GM12875 (cell line): ENCODE data around the gene LARP4B.
A peak's percentile ranks its signal among the peaks of the same experiment; 100 is the strongest.

Source experiments
- H3K4me3 ChIP-seq: one replicate; pipeline ENCODE4 v1.5.1; 2011; ENCODE audit warnings: low read depth, low read length, control low read depth
- TF ChIP-seq, protein P1 (sequence below): IDR thresholded peaks from 2 replicates; pipeline ENCODE4 v1.5.1; 2011; ENCODE audit warnings: low read depth, mild to moderate bottlenecking, control low read depth, inconsistent platforms, low read length, moderate library complexity, borderline replicate concordance; ENCODE audit not compliant: insufficient read depth

The LARP4B gene

DNA sequence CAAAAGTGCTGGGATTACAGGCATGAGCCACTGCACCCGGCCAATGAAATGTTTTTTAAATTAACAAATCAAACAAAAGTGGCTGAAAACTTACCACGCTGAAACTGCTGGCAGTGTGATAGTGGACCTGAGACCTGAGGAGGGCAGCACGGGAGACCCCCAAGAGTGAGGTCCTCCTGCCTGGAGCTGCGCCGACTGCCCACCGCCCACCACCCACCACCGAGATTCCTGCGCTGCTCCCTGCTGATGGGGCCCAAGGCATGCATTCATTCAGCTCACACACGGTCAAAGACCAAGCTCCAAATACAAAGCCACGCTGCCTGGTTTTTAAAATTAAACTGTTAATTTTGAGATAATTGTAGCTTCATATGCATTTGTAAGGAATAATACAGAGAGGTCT lies 16.4 kb upstream of the LARP4B start:
- no peak overlapping the region for H3K4me3 ChIP-seq
- TF ChIP-seq, protein P1, sequence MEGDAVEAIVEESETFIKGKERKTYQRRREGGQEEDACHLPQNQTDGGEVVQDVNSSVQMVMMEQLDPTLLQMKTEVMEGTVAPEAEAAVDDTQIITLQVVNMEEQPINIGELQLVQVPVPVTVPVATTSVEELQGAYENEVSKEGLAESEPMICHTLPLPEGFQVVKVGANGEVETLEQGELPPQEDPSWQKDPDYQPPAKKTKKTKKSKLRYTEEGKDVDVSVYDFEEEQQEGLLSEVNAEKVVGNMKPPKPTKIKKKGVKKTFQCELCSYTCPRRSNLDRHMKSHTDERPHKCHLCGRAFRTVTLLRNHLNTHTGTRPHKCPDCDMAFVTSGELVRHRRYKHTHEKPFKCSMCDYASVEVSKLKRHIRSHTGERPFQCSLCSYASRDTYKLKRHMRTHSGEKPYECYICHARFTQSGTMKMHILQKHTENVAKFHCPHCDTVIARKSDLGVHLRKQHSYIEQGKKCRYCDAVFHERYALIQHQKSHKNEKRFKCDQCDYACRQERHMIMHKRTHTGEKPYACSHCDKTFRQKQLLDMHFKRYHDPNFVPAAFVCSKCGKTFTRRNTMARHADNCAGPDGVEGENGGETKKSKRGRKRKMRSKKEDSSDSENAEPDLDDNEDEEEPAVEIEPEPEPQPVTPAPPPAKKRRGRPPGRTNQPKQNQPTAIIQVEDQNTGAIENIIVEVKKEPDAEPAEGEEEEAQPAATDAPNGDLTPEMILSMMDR: no peak

DNA sequence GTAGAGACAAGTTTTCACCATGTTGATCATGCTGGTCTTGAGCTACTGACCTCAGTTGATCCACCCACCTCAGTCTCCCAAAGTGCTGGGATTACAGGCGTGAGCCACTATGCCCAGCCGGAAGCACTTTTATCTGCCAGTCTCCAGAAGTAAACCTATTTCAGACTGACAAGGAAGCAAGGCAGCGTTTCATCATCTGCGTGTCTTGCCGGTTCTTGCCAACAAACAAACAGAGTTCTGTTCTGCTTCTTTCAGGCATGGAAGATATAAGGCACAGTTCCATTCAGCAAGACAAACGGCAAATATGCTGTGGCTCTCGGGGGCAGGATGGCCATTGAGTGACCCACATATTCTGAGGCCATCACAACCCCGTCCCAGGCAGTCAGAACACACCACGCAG lies 15.5 kb upstream of the LARP4B start:
- H3K4me3 ChIP-seq: no peak overlapping the region
- TF ChIP-seq, protein P1: no peak

DNA sequence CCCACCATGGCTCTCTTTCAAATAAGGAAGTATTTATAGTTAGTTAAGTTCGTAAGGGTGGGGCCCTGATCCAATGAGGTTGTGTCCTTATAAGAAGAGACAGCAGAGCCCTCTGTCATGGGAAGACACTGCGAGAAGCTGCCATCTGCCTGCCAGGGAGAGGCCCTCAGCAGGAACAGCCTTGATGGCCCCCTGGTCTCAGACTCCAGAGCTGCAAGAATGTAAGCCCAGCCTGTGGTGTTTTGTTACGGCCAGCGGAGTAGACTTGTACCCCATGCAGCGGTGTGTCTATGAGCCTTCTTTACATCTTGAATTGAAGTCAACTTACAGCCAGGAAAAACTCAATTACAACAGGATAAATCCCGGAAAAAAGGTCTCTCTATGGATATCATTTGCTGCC lies 14.3 kb upstream of the LARP4B start:
- H3K4me3 ChIP-seq: no peak overlapping the region
- TF ChIP-seq, protein P1: no peak

DNA sequence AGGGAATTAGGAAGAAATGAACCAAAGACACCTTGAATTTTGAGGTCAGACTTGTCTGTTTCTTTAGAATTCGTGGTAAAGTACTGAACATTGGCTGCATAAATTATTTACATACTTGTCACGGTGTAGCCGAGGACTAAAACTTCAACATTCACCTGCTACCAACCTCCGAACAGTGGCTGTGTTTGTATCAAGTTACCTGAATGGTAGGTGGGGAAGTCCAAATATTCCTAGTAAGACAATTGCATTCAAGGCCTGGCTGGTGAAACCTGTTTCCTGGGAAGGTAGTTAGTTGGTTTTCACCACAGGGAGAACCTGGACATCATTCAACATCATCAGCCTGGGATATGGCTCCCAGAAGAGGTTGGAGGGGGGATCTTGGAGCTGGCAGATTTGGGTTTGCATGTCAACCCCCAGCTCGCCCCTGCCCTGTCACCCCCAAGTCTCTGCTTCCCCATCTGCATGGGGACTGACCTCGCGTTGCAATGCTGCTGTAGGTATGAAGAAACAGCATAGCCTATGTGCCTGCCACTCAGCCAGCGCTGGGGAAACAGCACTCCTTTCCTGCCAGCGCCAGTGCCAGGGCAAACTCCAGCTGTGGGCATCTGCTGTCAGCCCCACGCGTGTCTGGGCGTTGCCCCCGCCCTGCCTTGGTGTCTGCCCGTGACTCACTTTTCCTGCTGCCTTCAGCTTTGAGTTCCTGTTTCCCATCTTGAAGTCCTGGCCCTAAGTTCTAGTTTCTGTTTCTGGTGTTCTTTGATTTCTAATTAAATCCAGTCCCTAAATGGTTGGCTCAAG lies 12.7 kb upstream of the LARP4B start:
- H3K4me3 ChIP-seq: peak overlapping the region; percentile 26
- TF ChIP-seq, protein P1: no peak

DNA sequence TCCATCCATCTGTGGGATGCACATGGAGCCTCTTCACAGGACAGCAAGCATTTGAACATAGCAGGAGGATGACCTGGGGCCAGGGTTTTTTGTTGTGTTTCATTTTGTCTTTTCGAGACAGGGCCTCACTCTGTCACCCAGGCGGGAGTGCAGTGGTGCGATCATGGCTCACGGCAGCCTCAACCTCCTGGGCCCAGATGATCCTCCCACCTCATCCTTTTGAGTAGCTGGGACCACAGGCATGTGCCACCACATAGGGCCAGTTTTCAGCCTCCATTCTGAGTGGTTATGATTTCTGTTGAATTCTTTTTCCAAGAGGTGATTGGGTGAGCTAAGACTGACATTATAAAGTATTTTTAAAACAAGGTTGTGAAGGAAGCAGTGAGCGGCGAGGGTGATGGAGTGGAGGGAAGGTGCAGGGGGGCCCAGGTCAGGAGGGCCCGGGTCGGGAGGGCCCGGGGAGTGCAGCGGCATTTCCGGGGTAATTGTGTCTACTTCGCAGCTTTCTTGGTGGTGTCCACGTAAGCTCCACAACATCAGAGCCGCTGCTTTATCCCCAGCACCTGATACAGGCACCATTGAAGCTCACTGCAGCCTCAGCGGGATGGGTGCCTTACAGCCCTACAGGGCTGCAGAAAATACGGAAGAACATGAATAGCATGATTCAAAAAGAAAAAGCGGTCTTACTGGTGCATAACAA lies 12.0 kb upstream of the LARP4B start:
- H3K4me3 ChIP-seq: no peak overlapping the region
- TF ChIP-seq, protein P1: no peak

DNA sequence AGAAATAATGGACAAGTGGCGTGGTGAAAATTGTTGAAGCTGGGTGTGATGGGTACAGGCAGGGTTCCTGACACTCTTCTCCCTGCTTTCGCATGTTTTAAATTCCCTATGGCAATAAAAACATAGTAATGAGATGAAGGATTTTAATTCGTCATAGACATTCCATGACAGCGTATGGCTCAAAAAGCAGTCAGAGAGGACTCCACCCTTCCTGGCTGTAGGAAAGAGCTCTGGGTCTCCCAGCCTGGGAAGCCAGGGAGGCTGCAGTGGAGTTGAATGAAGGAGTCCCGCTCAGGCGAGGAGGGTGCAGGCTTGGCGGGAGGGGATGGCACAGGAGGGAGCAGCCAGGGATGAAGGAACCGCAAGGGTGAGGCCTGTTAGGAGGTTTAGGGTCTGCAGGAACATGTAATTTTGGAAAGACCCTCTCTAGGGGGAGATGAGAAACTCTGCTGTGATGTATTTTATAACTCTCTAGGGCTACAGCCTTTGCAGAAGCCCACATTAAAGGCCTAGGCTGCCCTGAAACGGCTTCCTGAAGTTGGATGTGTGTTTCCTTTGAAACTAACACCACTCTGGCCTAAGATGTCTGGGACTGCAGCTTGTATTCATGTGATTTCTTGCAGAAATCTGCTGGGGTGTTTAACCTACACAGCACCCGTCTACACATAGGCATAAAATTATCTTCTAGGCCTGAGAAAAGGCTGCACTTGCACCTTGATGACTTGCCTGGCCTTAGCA lies 7.6 kb upstream of the LARP4B start:
- H3K4me3 ChIP-seq: no peak overlapping the region
- TF ChIP-seq, protein P1: no peak
